Calu3 (cell line): ENCODE measurements around the gene IRS2. TPM values are rescaled to one million over a fixed set of nuclear protein-coding genes. Genes with fewer than 3 reads are reported as not detected.

ENCODE experiments used
- BruUV-seq: library from RNA; stranded (reverse); fragments of 400-500 nt; replicated peaks from 2 replicates; lab custom pipeline; 2021; lab: Mats Ljungman, UMichigan
- CTCF ChIA-PET: fragments of 300-600 bp; sonication (Branson Sonifier 250); formaldehyde crosslinking; loops from one replicate; lab custom pipeline; 2022; ENCODE audit warnings: antibody characterized with exemption; lab: Charles Lee
- DNase-seq: peaks from one replicate; pipeline ENCODE4 v3.0.0; 2022
- H3K27ac Mint-ChIP-seq: one replicate; pipeline ENCODE4 v1.8.0; 2022; ENCODE audit warnings: mixed read lengths; ENCODE audit not compliant: unreplicated experiment
- H3K27me3 Mint-ChIP-seq: one replicate; pipeline ENCODE4 v1.8.0; 2022; ENCODE audit warnings: mixed read lengths; ENCODE audit not compliant: unreplicated experiment
- H3K36me3 Mint-ChIP-seq: one replicate; pipeline ENCODE4 v1.8.0; 2022; ENCODE audit warnings: mild to moderate bottlenecking, moderate library complexity, mixed read lengths; ENCODE audit not compliant: insufficient read depth, unreplicated experiment
- H3K4me1 Mint-ChIP-seq: one replicate; pipeline ENCODE4 v1.8.0; 2022; ENCODE audit warnings: mild to moderate bottlenecking, low read depth, mixed read lengths; ENCODE audit not compliant: unreplicated experiment
- H3K4me3 Mint-ChIP-seq: one replicate; pipeline ENCODE4 v1.8.0; 2022; ENCODE audit warnings: mild to moderate bottlenecking, low read depth, moderate library complexity, mixed read lengths; ENCODE audit not compliant: unreplicated experiment
- H3K9me3 Mint-ChIP-seq: one replicate; pipeline ENCODE4 v1.8.0; 2022; ENCODE audit warnings: low read depth, mixed read lengths; ENCODE audit not compliant: unreplicated experiment
- intact Hi-C: fragments of 100-400 bp; cut with micrococcal nuclease; formaldehyde crosslinking; loops from one replicate; pipeline ENCODE4 v1.10.0; 2022; ENCODE audit not compliant: unreplicated experiment
- total RNA-seq: library from RNA; stranded (reverse); gene quantifications from 2 replicates; pipeline ENCODE4 v1.2.3, GENCODE V29; 2022
- TF ChIP-seq, protein P1 (sequence below): fragments of 200-600 bp; IDR thresholded peaks from one replicate; pipeline ENCODE4 v1.8.0; 2022; ENCODE audit warnings: antibody characterized with exemption; ENCODE audit not compliant: unreplicated experiment

The IRS2 gene
- total RNA-seq, 1 experiment from 2014 or later, result 5.4 TPM

GRCh38 chr13:109816808-109817203 is 30.4 kb upstream of the IRS2 start:
- Mint-ChIP-seq H3K4me1 (peaks cover 24% of the 10 kb centered on the region), H3K27ac (peak overlapping the region; percentile 63), H3K36me3 (no peaks in the 10 kb centered on the region), H3K9me3 (no peaks in the 10 kb centered on the region), H3K27me3 (no peaks in the 10 kb centered on the region), H3K4me3 (peak overlapping the region; percentile 37)
- BruUV-seq, result no TSS peak
- intact Hi-C loops, result no loop called here
- TF ChIP-seq, protein P1, sequence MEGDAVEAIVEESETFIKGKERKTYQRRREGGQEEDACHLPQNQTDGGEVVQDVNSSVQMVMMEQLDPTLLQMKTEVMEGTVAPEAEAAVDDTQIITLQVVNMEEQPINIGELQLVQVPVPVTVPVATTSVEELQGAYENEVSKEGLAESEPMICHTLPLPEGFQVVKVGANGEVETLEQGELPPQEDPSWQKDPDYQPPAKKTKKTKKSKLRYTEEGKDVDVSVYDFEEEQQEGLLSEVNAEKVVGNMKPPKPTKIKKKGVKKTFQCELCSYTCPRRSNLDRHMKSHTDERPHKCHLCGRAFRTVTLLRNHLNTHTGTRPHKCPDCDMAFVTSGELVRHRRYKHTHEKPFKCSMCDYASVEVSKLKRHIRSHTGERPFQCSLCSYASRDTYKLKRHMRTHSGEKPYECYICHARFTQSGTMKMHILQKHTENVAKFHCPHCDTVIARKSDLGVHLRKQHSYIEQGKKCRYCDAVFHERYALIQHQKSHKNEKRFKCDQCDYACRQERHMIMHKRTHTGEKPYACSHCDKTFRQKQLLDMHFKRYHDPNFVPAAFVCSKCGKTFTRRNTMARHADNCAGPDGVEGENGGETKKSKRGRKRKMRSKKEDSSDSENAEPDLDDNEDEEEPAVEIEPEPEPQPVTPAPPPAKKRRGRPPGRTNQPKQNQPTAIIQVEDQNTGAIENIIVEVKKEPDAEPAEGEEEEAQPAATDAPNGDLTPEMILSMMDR, result no peak
- CTCF ChIA-PET, result no interaction called here
- DNase-seq, result no peak

GRCh38 chr13:109816112-109816807 is 29.9 kb upstream of the IRS2 start:
- H3K36me3 Mint-ChIP-seq, result no peaks in the 10 kb centered on the region
- CTCF ChIA-PET, result no interaction called here
- no peaks in the 10 kb centered on the region for H3K27me3 Mint-ChIP-seq
- H3K4me1 Mint-ChIP-seq, result peaks cover 22% of the 10 kb centered on the region
- intact Hi-C loops, result no loop called here
- no peaks in the 10 kb centered on the region for H3K9me3 Mint-ChIP-seq
- DNase-seq, result no peak
- TF ChIP-seq, protein P1, result no peak
- peak overlapping the region; percentile 63 for H3K27ac Mint-ChIP-seq
- peak overlapping the region; percentile 37 for H3K4me3 Mint-ChIP-seq
- no TSS peak for BruUV-seq

- no peak overlapping the region for H3K27ac Mint-ChIP-seq
- no TSS peak for BruUV-seq
- no peaks in the 10 kb centered on the region for H3K27me3 Mint-ChIP-seq
- H3K4me1 Mint-ChIP-seq, result peaks cover 16% of the 10 kb centered on the region
- TF ChIP-seq, protein P1, result no peak
- CTCF ChIA-PET, result no interaction called here
- H3K36me3 Mint-ChIP-seq, result no peaks in the 10 kb centered on the region
- no peak for DNase-seq
- no peak overlapping the region for H3K4me3 Mint-ChIP-seq
- H3K9me3 Mint-ChIP-seq, result no peaks in the 10 kb centered on the region
- intact Hi-C loops, result no loop called here
These were observed 29.3 kb upstream of the IRS2 start for GRCh38 chr13:109815651-109816050.

DNA sequence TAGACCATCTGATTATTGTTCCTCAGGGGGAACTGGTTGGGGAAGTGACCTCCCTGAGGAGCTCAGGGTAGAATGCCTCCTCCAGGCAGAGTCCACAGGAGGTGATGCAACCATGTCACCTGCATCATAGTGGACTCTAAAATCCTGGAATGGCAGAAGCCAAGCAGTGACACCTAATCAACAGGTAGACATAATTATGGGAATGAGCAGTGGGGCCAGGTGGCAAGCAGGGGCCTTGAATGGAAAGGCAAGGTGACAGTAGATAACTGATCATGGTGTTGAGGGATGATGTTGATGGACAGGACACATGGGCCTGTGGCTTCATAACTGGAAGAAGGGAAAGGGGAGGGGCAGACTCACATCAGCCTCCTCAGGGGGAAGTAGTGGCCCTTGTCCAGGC is 27.3 kb upstream of the IRS2 start:
- no TSS peak for BruUV-seq
- H3K4me3 Mint-ChIP-seq, result no peak overlapping the region
- H3K9me3 Mint-ChIP-seq, result no peaks in the 10 kb centered on the region
- no peak overlapping the region for H3K27ac Mint-ChIP-seq
- no peak for DNase-seq
- intact Hi-C loops, result no loop called here
- peaks cover 16% of the 10 kb centered on the region for H3K4me1 Mint-ChIP-seq
- no peaks in the 10 kb centered on the region for H3K36me3 Mint-ChIP-seq
- CTCF ChIA-PET, result interaction anchor here (0.6 kb wide), 1 partner anchor 1907 kb away, joined by 5 read pairs; no protein-coding TSS in a partner anchor
- H3K27me3 Mint-ChIP-seq, result no peaks in the 10 kb centered on the region
- TF ChIP-seq, protein P1, result no peak
